Psoas muscle (tissue), 8 donors: ENCODE results near the gene MPPED2. TPM values are rescaled to one million over a fixed set of nuclear protein-coding genes. Genes with fewer than 3 reads are reported as not detected.

Experiments used
- ATAC-seq, 4 donors: fragments of 200-7000 bp; cut with Tn5 transposase; one replicate each; pipeline ENCODE4 v1.9.1; 2020; ENCODE audit warnings: moderate library complexity in 3 of 4, mild to moderate bottlenecking in 2 of 4
- DNase-seq, 2 donors: peaks; one replicate each; pipeline ENCODE4 v3.0.0-alpha.2; 2020
- H3K27ac ChIP-seq: fragments of 200-600 bp; one replicate; pipeline ENCODE4 v1.8.0; 2022
- H3K27me3 ChIP-seq, 3 donors: fragments of 200-600 bp in 1 of 3; one replicate each; pipeline versions ENCODE4 v1.6.1 to v1.8.0; 2013 to 2022; ENCODE audit warnings: low read length in 2 of 3, mild to moderate bottlenecking in 2 of 3, moderate library complexity in 1 of 3; ENCODE audit not compliant: insufficient read depth in 3 of 3
- H3K36me3 ChIP-seq, 2 donors: fragments of 200-600 bp in 1 of 2; one replicate each; pipeline versions ENCODE4 v1.6.1 to v1.8.0; 2013 to 2022; ENCODE audit warnings: low read depth in 1 of 2, mild to moderate bottlenecking in 1 of 2, moderate library complexity in 1 of 2; ENCODE audit not compliant: insufficient read depth in 1 of 2
- H3K4me1 ChIP-seq: fragments of 200-600 bp; one replicate; pipeline ENCODE4 v1.8.0; 2022
- H3K4me3 ChIP-seq: fragments of 200-600 bp; one replicate; pipeline ENCODE4 v1.8.0; 2022; ENCODE audit warnings: mild to moderate bottlenecking
- H3K9me3 ChIP-seq: fragments of 200-600 bp; one replicate; pipeline ENCODE4 v1.8.0; 2022
- WGBS, 3 donors: extraction: QIAGEN DNeasy Blood & Tissue Kit; methylation state at CpG; one replicate each; pipeline versions ENCODE4 v1.1.6 to v1.1.7; 2013; 5-methylcytosine and 5-hydroxymethylcytosine counted together
- intact Hi-C, 2 donors: fragments of 100-400 bp; cut with DNase I; formaldehyde crosslinking; loops; one replicate each; pipeline versions ENCODE4 v1.11.0 to v1.14.2; 2022
- polyA plus RNA-seq, 3 donors: library from polyadenylated mRNA; stranded (reverse); fragments of 200-250 nt; gene quantifications; one replicate each; pipeline ENCODE4 v1.2.3, GENCODE V29; 2013
- total RNA-seq, 4 donors: library from RNA; stranded (reverse); fragmentation: NEBNext Ultra II Directional in 2 of 4; extraction: Animal tissue kit (Norgen Biotek cat#: 25700) in 2 of 4; gene quantifications; one replicate each; pipeline versions ENCODE4 v1.2.1 to v1.2.4, GENCODE V29; 2021 to 2023
- TF ChIP-seq, protein P1 (sequence below): fragments of 200-600 bp; IDR thresholded peaks from one replicate; pipeline ENCODE4 v1.8.0; 2022; ENCODE audit warnings: antibody characterized with exemption
- donor health status: healthy with polysubstance abuse.
- donor health status: DM: no; HTN: no; CAD: no; lungs with moderate emphysema.
- donor health status: Bipolar disorder and iron deficiency.
- donor health status: healthy.
- donor health status: DM: yes; HTN: yes; CAD: no.
- donor health status: DM: no; HTN: no; CAD: no.
- donor health status: DM: no; HTN: no; CAD: no.
- donor health status: DM: yes; HTN: yes; CAD: no.

The MPPED2 gene
- total and polyA plus RNA-seq, 7 donors, result 0.44 to 7.9 (median 3.4) TPM

DNA sequence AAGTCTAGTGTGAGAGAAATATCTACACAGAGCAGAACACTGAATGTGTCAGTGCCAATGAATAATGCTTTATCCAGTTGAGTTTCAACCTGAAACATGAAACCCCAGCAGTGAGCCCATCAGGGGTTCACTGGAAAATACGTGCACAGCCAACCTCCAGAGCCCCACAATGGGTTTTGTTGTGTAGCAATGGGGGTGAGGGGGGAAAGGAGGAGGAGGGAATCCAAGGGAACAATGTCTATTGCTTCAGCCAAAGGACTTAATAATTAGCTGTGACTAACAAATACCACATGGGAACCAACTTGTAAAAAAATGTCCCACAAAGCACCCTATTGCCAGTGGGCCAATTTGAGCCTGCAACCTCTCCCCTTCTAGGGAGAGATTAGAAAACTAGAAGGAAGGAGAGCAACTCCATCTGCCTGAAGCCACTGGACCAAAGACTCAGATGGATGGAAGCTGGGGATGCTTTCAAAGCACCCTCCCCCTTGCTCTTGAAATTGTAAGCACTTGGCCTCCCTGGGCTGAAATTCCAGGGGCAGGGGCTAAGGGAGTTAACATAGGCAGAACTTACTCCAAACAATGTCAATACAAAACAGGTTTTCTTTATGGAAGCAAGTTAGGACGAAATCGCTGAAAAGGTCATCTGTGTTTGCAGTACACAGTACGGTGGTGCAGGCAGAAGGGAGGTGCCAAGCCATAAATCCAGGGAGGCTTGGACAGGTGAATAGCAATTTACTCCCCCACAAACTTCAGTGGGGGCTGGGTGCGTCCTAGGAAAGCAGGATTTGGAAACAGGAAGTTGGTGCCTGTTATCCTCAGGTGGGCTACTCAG, 163.5 kb downstream of the MPPED2 start:
- TF ChIP-seq, protein P1, sequence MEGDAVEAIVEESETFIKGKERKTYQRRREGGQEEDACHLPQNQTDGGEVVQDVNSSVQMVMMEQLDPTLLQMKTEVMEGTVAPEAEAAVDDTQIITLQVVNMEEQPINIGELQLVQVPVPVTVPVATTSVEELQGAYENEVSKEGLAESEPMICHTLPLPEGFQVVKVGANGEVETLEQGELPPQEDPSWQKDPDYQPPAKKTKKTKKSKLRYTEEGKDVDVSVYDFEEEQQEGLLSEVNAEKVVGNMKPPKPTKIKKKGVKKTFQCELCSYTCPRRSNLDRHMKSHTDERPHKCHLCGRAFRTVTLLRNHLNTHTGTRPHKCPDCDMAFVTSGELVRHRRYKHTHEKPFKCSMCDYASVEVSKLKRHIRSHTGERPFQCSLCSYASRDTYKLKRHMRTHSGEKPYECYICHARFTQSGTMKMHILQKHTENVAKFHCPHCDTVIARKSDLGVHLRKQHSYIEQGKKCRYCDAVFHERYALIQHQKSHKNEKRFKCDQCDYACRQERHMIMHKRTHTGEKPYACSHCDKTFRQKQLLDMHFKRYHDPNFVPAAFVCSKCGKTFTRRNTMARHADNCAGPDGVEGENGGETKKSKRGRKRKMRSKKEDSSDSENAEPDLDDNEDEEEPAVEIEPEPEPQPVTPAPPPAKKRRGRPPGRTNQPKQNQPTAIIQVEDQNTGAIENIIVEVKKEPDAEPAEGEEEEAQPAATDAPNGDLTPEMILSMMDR, result no peak
- H3K9me3 ChIP-seq, result no peaks in the 10 kb centered on the region
- ATAC-seq, result peak in 3 of 4 donors; percentile 29 to 51 (median 36)
- WGBS, 3 donors, result 21 to 32% (median 25%) methylated on average over 5 of the region's 5 CpGs
- H3K4me1 ChIP-seq, result peaks cover 22% of the 10 kb centered on the region
- no peaks in the 10 kb centered on the region for H3K36me3 ChIP-seq
- no peak overlapping the region for H3K4me3 ChIP-seq
- H3K27me3 ChIP-seq, result no peaks in the 10 kb centered on the region
- no peak for DNase-seq
- intact Hi-C loops, result no loop called here
- H3K27ac ChIP-seq, result no peak overlapping the region

GRCh38 chr11:30420233-30420787, 165.8 kb downstream of the MPPED2 start:
- Histone ChIP-seq H3K36me3 (no peaks in the 10 kb centered on the region), H3K4me1 (peaks cover 22% of the 10 kb centered on the region), H3K4me3 (no peak overlapping the region), H3K9me3 (no peaks in the 10 kb centered on the region), H3K27me3 (no peaks in the 10 kb centered on the region), H3K27ac (no peak overlapping the region)
- 84 to 86% (median 85%) methylated on average over 5 of the region's 5 CpGs for WGBS, 3 donors
- intact Hi-C loops, result no loop called here
- ATAC-seq (no peak), DNase-seq (no peak)
- TF ChIP-seq, protein P1, result no peak

GRCh38 chr11:30414806-30415205, 171.3 kb downstream of the MPPED2 start:
- Histone ChIP-seq H3K4me3 (no peak overlapping the region), H3K27ac (no peak overlapping the region), H3K4me1 (no peaks in the 10 kb centered on the region), H3K27me3 (no peaks in the 10 kb centered on the region), H3K36me3 (peaks cover 2 to 5% of the 10 kb centered on the region in 2 donors), H3K9me3 (no peaks in the 10 kb centered on the region)
- intact Hi-C loops, result no loop called here
- TF ChIP-seq, protein P1, result no peak
- WGBS, 3 donors, result 96 to 98% (median 97%) methylated on average over 6 of the region's 6 CpGs
- ATAC-seq (no peak), DNase-seq (no peak)

GRCh38 chr11:30414244-30414643, 171.9 kb downstream of the MPPED2 start:
- WGBS, 3 donors, result 87 to 92% (median 92%) methylated on average over 5 of the region's 5 CpGs
- Histone ChIP-seq H3K27ac (no peak overlapping the region), H3K36me3 (peaks cover 2 to 5% of the 10 kb centered on the region in 2 donors), H3K9me3 (no peaks in the 10 kb centered on the region), H3K4me1 (no peaks in the 10 kb centered on the region), H3K27me3 (no peaks in the 10 kb centered on the region), H3K4me3 (no peak overlapping the region)
- TF ChIP-seq, protein P1, result no peak
- DNase-seq (no peak), ATAC-seq (no peak)
- intact Hi-C loops, result no loop called here
